Ammon's horn (tissue), 1 donor: Measurements from ENCODE around the gene EPC2.
A peak's percentile ranks its signal among the peaks of the same experiment; 100 is the strongest.
"Not testable (repeated sequence)": the region's sequence is repeated elsewhere in the genome, so short reads cannot be mapped to it uniquely, and the experiment has no call there.

Experiments
- DNase-seq: peaks from one replicate; pipeline ENCODE4 v3.0.0-alpha.2; 2016; ENCODE audit warnings: low spot score

The EPC2 gene

DNA sequence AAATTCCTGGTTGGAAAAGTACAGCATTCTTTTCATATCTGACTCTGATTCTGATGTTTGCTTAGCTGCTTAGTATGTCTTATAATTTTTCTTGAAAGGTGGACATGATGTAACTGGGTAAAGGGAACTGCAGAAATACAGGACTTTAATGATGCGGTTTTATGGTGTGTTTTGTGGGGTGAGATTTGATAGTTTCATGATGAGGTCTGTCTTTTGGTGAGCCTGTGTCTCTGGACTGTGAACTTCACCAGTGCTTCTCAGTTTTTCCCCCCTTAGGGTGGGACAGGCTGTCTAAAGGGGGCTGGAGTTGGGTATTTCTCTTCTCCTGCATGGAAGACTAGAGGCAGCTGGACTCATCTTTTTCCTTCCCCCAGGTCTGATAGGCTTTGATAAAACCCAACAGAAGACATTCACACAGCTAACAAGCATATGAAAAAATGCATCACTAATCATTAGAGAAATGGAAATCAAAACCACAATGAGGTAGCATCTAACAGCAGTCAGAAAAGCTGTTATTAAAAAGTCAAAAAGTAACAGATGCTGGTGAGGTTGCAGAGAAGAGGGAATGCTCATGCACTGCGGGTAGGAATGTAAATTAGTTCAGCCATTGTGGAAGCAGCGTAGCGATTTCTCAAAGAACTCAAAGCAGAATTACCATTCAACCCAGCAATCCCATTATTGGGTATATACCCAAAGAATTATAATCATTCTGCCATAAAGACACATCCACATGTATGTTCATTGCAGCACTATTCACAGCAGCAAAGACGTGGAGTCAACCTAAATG lies 77.6 kb downstream of the EPC2 start:
- DNase-seq: no peak

DNA sequence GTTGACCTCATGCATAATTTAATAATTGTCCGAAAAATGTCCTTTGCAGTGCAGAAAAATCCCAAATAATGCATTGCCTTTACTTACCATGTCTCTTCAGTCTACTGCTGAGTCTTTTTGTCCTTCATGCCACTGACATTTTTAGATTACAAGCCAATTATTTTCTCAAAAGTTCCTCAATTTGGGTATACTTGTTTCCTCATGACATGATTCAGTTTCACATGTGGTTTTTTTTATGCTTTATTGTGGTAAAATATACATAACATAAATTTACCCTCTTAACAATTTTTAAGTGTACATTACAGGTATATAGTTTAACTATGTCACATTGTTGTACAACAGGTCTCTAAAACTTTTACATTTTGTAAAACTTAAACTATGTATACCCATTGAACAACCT lies 81.0 kb downstream of the EPC2 start:
- DNase-seq: no peak

DNA sequence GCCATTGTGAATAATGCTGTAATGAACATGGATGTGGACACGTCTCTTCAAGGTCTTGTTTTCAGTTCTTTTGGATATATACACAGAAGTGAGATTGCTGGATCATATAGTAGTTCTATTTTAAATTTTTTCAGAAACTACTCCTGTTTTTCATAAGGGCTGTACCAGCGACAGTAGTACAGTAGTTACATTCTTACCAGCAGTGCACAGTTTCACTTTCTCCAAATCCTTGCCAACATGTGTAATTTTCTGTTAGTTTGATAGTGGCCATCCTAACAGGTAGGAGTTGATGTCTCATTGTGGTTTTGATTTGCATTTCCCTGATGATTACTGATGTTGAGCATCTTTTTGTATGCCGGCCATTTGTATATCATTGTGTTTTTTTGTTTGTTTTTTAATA lies 81.7 kb downstream of the EPC2 start:
- no peak for DNase-seq

DNA sequence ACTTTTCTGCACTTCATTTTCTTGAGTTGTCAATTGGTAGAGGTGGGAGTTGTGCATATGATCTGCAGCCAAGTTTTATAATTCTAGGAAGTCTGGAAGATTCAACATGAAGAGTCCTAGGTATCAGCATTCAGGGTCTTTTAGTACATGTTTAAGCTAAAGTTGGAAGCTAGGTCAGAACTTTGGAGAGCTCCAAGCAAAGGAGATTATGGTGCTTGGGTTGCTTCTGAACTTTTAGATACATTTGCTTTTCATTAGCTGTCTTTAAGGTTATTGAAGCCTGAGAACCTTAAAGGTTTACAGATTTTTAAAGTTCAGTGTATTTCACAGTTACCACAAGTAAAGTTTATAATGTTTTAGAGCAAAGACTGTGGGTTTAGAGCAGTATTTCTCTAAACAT lies 85.5 kb downstream of the EPC2 start:
- DNase-seq: no peak

DNA sequence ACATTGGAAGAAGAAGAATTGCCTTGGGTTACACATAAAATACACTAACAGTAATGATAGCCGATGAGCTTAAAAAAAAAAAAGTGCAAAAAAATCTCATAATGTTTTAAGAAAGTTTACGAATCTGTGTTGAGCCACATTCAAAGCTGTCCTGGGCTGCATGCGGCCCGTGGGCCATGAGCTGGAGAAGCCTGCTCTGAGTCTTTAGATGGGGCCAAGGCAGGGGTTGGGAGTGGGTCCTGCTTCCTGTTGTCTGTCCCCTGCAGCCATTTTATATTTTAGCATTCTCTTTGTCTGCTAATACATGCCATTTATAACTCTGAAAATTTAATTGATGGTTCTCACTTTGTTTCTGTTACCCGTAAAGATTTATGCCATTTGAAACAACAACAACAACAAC lies 93.2 kb downstream of the EPC2 start:
- no peak for DNase-seq

DNA sequence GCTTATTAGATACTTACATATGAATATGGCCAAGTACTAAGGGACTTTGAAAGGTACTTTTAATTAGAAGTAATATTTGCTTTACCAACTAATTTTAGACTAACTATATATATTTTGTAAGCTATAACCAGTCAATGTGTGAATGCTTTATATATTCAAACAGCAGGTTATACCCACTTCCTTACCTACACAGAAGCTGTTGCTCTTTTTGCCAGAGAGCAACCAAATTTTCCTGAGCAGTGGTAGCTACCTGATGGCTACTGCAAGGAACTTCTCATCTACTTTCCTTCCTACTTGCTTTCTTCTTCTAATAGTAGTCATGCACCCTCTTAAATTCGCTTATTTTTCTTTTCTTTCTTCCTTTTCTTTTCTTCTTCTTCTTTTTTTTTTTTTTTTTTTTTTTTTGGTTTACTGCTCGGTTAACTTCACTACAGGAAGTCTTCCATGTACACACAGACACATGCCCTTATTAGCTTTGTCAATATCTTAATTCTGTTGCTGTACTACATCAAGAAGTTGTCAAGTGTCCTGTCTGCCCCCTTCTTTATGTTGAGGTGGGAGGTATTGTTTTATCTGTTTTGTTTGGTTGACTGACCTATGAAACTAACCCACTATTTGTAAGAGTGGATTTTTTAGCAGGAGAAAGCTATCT lies 95.0 kb downstream of the EPC2 start:
- no peak for DNase-seq

DNA sequence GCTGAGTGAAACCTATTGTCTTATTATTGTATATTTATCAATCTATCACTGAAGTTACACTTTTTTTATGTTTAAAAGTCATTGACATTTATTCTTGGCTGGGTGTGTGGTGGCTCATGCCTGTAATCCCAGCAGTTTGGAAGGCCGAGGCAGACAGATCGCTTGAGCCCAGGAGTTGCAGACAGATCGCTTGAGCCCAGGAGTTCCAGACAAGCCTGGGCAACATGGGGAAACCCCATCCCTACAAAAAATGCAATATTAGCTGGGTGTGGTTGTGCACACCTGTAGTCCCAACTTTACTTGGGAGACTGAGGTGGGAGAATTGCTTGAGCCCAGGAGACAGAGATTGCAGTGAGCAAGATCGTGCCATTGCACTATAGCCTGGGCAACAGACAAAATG lies 97.8 kb downstream of the EPC2 start:
- DNase-seq: no peak

DNA sequence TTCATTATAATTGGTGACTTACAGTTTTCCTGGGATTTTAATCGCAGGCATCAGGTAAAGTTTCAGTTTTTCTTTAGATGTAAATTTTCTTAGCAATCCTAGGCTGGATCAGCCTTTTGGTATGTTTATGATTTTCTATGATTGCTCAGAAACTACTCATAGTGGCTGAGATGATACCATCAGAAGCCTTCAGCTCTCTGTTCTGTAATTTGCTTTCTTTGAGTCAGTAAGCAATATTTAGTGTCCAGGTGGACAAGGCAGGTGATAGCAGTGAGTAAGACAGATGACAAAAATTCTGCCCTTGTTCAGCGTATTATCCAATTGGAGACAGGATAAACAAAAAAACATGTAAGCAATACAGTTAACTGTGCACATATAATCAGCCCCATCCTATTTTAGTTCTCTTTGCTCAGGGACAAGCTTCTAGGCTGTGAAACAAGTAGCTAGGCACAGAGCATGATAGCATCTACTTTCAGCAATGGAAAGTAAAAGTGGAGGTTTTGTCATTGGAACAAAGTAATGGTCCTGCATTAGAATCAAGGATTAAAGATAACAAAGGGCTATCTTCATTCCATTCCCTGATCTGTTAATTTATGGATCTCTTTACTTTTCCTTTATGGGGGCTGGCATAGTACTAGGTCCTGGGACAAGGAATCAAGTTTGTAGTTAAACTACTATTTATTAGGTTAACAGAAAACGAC lies 100.8 kb downstream of the EPC2 start:
- no peak for DNase-seq

DNA sequence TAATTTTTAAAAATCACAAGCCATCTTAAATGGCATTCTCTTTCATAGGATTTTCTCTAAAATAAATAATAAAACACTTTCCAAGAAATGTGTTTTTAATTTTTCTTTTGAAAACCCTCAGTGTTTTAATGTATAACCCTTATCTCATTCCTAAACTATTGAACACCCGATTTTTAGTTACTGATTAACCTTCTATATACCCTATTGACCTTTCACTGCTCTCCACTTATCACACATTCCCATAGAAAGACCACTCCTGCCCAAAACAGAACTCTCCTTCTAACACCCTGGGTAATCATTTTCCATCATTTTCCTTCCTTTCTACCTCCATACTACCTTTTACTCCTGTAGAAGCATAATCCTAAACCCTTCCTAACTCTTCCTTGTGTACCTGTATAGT lies 102.4 kb downstream of the EPC2 start:
- DNase-seq: no peak

DNA sequence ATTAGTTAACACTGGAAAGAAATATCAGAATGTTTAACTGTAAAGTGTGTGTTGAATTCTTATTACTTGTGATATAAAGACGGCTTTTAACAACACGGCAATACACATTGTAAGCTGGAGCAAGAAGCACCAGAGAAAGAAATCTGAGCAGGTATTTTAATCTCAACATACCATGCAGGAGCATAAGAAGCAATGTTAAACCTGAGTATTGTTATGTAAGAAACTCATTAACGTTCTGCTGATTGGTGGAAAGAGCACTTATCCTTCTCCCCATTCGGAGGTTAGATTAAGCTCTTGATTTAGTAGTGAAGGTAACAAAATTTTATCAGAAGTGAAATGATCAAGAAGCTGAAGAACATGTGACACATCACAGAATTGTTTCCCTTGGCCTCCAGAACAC lies 107.4 kb downstream of the EPC2 start:
- DNase-seq: no peak

DNA sequence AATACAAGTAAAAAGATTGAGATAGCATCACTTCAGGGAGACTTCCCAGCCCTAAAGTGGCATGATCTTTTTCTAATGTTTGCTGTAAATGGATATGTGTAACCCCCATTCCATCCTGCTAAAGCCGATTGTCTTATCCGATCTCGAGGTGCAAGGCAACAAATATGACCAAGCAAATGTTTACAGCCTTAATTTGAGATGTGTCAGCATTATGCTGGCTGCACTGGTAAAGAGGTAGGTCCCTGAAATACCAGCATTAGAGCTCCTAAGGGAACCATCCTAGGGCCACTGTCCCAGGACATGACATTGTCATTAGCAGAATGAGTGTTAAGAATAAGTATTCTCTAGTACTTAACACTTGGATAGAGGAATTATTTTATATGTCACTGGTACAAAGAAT lies 108.4 kb downstream of the EPC2 start:
- no peak for DNase-seq

DNA sequence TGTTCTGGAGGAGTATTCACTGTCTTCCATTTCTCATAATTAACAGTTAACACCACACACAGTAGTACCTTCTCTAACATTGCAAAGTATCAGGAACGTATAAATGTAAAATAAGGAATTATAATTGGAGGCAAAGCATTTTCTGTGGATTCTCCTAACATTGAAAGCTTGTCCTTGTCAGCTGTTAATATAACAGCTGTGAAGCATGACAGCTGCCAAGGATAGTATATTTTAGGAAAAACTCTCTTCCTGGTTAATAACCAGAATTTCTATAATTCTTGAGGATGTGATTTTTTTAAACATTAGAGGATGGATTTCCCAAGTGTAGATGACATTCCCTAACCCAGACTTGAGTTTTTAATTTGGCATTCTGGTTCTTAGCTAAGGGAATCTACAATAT lies 110.3 kb downstream of the EPC2 start:
- DNase-seq: no peak

DNA sequence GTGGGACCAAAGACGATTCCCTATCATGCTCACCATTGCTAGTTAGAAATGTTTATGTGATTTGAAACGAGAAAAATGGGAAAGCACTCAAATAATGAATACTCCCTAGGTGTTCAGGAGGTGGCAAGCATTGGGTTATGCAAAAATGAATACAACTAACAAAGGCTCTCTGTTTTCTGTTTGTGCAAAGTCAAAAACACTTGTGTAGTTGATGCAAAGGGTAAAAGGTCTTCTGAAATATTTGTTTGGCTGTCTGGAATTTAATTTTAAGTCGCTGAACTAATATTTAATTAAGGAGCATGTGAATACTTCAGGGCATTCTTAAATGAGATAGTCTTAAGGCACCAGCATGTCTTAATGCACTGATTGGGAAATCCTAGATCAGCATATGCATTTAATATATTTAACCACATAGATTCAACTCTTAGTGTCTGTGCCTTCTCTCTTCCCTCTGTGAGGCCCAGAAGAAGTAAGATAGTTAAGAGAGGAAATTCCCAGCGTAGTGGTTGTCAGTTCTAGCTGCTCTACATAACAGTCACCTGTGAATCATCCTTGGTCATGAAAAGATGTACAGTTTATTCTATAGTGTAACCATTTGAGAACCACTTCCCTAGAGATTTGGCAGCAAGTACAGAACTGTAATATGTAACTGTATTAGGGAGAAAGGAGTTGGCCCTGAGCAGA lies 111.9 kb downstream of the EPC2 start:
- DNase-seq: no peak

DNA sequence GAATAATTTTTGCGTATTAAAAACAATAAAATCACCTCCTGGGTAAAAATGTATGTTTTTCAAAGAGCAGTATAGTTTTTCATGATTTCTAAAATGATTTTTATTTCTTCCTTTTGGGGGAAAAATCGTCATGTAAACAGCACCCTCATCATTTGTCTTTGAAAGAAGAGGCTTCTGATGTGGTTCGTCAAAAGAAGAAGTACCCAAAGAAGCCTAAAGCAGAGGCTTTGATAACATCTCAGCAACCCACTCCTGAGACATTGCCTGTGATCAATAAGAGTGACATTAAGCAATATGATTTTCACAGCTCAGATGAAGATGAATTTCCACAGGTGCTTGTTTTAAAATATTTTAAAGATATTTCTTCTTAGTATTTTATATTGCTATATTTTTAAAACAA lies 120.3 kb downstream of the EPC2 start:
- DNase-seq: no peak

DNA sequence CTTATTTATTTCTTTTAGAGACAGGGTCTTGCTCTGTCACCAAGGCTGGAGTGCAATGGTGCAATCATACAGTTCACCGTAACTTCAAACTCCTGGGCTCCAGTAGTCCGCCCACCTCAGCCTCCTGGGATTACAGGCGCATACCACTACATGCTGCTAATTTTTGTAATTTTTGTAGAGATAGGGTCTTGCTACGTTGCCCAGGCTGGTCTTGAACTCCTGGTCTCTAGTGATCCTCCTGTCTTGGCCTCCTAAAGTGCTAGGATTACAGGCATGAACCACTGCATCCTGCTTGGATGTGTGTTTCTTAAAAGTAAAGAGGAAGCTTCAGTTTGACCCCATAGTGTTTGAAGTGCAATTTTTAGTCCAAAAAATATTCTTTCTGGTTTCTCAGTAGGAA lies 125.5 kb downstream of the EPC2 start:
- no peak for DNase-seq

DNA sequence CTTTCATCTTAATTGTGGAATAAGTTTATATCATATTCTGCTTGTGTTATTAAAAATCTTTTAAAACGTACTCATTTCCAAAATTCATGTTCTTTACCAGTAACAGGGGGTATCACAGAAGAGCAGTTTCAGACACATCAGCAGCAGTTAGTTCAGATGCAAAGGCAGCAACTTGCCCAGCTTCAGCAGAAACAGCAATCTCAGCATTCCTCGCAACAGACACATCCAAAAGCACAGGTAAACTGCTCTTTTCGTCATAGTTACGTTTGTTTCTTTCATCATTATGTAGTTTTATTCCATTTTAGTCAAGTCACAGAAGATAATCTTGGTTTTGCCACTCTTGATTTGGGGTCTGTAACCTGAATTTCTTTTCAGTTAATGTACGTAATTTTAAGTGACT lies 137.0 kb downstream of the EPC2 start:
- no peak for DNase-seq

DNA sequence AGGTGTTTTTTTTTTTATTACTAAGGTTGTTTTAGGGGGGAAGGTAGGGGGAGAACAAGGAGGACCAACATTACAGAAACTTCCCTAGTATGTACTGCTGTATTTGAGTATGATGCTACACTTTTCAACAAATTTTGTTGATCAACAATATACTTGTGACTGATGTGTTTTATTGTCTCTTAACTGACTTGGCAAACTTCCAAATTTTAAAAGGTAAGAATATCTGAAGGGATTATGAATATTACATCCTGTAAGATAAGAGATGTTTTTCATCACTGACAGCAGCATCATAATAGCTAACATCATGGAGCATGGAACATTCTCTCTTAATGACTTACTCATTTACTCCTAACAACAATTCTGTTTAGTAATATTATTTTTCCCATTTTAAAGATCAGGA lies 144.5 kb downstream of the EPC2 start:
- DNase-seq: no peak

DNA sequence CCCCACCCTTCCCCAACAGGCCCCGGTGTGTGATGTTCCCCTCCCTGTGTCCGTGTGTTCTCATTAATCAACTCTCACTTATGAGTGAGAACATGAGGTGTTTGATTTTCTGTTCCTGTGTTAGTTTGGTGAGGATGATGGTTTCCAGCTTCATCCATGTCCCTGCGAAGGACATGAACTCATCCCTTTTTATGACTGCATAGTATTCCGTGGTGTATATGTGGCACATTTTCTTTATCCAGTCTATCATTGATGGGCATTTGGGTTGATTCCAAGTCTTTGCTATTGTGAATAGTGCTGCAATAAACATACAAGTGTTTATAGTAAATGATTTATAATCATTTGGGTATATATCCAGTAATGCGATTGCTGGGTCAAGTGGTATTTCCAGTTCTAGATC lies 145.6 kb downstream of the EPC2 start:
- not testable (repeated sequence) for DNase-seq

DNA sequence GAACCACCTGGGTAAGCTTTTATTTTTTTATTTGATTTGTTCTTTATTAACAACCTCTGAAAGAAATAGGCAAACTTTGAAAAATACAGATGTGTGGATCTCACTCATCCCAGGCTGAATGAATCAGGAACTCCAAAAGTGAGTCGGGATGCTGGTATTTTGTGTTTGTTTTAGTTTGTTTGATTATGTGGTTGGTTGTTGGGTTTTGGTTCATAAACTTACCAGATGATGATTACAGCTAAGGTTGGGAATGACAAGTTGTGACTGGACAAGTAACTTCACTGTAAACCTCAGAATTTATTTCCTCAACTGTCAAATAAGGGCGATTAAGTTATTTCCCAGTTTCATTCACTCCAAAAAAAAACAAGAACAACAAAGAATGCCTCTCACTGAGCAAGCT lies 150.0 kb downstream of the EPC2 start:
- no peak for DNase-seq

DNA sequence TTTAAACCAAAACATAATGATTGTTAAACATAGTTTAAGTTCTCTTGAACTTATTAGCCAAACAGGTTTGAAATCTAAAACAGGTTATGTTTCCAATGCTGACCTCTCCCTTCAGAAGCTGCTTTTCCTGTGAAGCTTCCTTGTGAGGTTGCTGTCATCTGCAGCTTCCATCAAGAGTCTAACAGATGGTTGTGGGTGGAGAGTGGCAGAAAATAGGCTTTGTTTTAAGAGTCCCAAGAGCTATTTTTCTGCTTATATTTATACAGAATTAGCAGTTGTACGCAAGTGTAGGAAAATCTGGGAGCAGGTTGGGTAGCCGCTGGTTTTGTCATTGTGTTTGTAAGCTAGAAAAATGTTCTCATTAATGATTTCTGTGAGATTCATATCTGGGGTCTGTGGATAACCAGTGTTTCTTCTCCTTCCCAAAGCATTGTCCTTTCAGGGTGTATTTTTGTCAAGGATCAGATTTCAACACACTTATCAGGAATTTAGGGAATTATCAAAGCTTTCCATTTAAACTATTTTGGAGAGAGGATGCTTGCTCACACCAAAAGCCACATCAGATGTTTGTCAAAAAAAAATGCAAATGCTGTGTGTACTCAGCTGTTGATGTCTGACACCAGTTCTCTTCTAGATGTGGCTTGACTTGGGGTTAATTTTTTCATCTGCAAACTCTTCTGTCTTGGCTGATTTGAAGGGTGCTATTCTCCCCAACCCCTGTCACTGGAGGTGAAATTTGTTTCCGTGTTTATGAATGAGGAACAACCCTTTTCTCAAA lies 152.4 kb downstream of the EPC2 start:
- peak; percentile 39 for DNase-seq

DNA sequence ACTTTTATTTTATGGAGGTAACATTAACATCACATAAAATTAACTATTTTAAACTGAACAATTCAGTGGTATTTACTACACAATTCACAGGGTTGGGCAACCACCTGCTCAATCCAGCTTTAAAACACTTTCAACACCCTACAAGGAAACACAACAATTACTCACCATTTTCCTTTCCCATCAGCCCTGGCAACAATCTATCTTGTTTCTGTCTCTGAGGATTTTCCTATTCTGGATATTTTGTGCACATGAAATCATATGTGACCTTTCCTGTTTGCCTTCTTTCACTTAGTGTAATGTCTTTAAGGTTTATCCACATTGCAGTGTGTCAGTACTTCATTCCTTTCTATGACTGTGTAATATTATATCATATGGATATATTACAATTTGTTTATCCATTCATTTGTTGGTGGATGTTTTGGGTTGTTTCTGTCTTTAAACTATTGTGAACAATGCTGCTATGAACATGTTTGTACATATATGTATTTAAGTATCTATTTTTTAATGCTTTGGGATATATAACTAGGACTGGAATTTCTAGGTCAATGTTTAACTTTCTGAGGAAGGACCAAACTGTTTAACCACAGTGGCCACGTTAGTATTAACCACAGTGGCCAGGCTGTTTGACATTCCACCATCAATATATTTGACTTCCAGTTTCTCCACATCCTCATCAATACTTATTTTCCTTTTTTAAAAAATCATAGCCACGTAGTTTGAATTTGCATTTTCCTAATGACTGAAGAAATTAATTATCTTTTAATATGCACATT lies 158.1 kb downstream of the EPC2 start:
- DNase-seq: no peak
